ENCODE data around the gene UGCG. TPM values are rescaled to one million over a fixed set of nuclear protein-coding genes. Genes with fewer than 3 reads are reported as not detected.
"Not testable (repeated sequence)": the region's sequence is repeated elsewhere in the genome, so short reads cannot be mapped to it uniquely, and the experiment has no call there.

UGCG gene
- total and polyA plus RNA-seq, 8 donors, result 9.4 to 29.9 (median 13.7) TPM

- DNase-seq, result no peak
- Histone ChIP-seq H3K9me3 (no peaks in the 10 kb centered on the region), H3K4me3 (no peak overlapping the region), H3K36me3 (no peaks in the 10 kb centered on the region), H3K4me1 (peaks cover 0 to 26% (median 4%) of the 10 kb centered on the region in 3 donors), H3K27ac (no peak overlapping the region), H3K27me3 (no peaks in the 10 kb centered on the region)
- no peak for FAIRE-seq
- intact Hi-C loops (cut with DNase I), result no loop called here
- no peak for ATAC-seq
- TF ChIP-seq CTCF (IDR thresholded peaks at IDR 0.05), result no peak
- WGBS, 2 donors, result 95 to 99% methylated on average over 4 of the region's 4 CpGs
Observed at GRCh38 chr9:111943200-111943599, 46.6 kb downstream of the UGCG start.

GRCh38 chr9:111943746-111944145 is 47.1 kb downstream of the UGCG start:
- Histone ChIP-seq H3K4me1 (peaks cover 0 to 26% (median 4%) of the 10 kb centered on the region in 3 donors), H3K27me3 (no peaks in the 10 kb centered on the region), H3K27ac (no peak overlapping the region), H3K36me3 (no peaks in the 10 kb centered on the region), H3K4me3 (no peak overlapping the region), H3K9me3 (no peaks in the 10 kb centered on the region)
- no peak for TF ChIP-seq CTCF (IDR thresholded peaks at IDR 0.05)
- FAIRE-seq (no peak), ATAC-seq (no peak), DNase-seq (no peak)
- WGBS, 2 donors, result 95 to 97% methylated on average over 3 of the region's 3 CpGs
- intact Hi-C loops (cut with DNase I), result no loop called here

- Histone ChIP-seq H3K9me3 (no peaks in the 10 kb centered on the region), H3K4me3 (no peak overlapping the region), H3K36me3 (no peaks in the 10 kb centered on the region), H3K27me3 (no peaks in the 10 kb centered on the region), H3K27ac (no peak overlapping the region), H3K4me1 (peaks cover 0 to 26% (median 4%) of the 10 kb centered on the region in 3 donors)
- ATAC-seq (peak in 1 of 4 donors; percentile 24), DNase-seq (no peak), FAIRE-seq (no peak)
- no peak for TF ChIP-seq CTCF (IDR thresholded peaks at IDR 0.05)
- intact Hi-C loops (cut with DNase I), result no loop called here
- 91 to 95% methylated on average over 3 of the region's 3 CpGs for WGBS, 2 donors
Observed at GRCh38 chr9:111944241-111944866, 47.7 kb downstream of the UGCG start.

- Histone ChIP-seq H3K4me3 (no peak overlapping the region), H3K4me1 (peaks cover 0 to 20% (median 4%) of the 10 kb centered on the region in 3 donors), H3K27me3 (no peaks in the 10 kb centered on the region), H3K9me3 (no peaks in the 10 kb centered on the region), H3K36me3 (no peaks in the 10 kb centered on the region), H3K27ac (no peak overlapping the region)
- DNase-seq (no peak), ATAC-seq (peak in 1 of 4 donors; percentile 37), FAIRE-seq (no peak)
- TF ChIP-seq CTCF (IDR thresholded peaks at IDR 0.05), result no peak
- intact Hi-C loops (cut with DNase I), result no loop called here
- 65 to 78% methylated on average over 3 of the region's 3 CpGs for WGBS, 2 donors
Observed at GRCh38 chr9:111945216-111945615, 48.6 kb downstream of the UGCG start.

- not testable (repeated sequence) for H3K36me3 ChIP-seq, FAIRE-seq, H3K9me3 ChIP-seq
Observed at GRCh38 chr9:111948109-111948508, 51.5 kb downstream of the UGCG start.

More at GRCh38 chr9:111948109-111948508, 51.5 kb downstream of the UGCG start:
- intact Hi-C loops (cut with DNase I); ATAC-seq; H3K4me3 ChIP-seq; H3K27ac ChIP-seq; H3K4me1 ChIP-seq; H3K27me3 ChIP-seq; DNase-seq: not testable (repeated sequence)
- WGBS, 2 donors, result 98% methylated on average over 21 of the region's 21 CpGs
